Panc1 (cell line): ENCODE measurements around the gene STAT3. TPM values are rescaled to one million over a fixed set of nuclear protein-coding genes. Genes with fewer than 3 reads are reported as not detected.

Experiments
- ATAC-seq: fragments of 200-7000 bp; cut with Tn5 transposase; 2 replicates; pipeline ENCODE4 v1.9.1; 2020; ENCODE audit warnings: mild to moderate bottlenecking, moderate library complexity
- BruUV-seq: library from RNA; stranded (reverse); fragments of 400-500 nt; replicated peaks from 2 replicates; lab custom pipeline; 2021; lab: Mats Ljungman, UMichigan
- CTCF ChIA-PET: fragments of 300-600 bp; sonication (Branson Sonifier 250); formaldehyde crosslinking; loops from one replicate; lab custom pipeline; 2022; ENCODE audit warnings: antibody characterized with exemption; lab: Charles Lee
- POLR2A ChIA-PET: fragments of 300-600 bp; sonication (Branson Sonifier 250); formaldehyde crosslinking; loops from one replicate; lab custom pipeline; 2022; ENCODE audit warnings: antibody characterized with exemption; lab: Charles Lee
- DNase-seq: peaks from one replicate; pipeline ENCODE4 v3.0.0-alpha.2; 2010; ENCODE audit warnings: low read depth, low spot score
- H3K27ac ChIP-seq: 2 replicates; pipeline ENCODE4 v1.5.1; 2011; ENCODE audit warnings: mild to moderate bottlenecking, low read length, inconsistent platforms
- H3K27me3 ChIP-seq: fragments of 200-500 bp; sonication (Bioruptor generic); 2 replicates; pipeline ENCODE4 v1.6.0; 2014; ENCODE audit warnings: low read length, inconsistent platforms; ENCODE audit not compliant: control insufficient read depth, insufficient read depth
- H3K36me3 ChIP-seq: fragments of 200-500 bp; sonication (Bioruptor generic); 2 replicates; pipeline ENCODE4 v1.5.1; 2014; ENCODE audit warnings: inconsistent platforms, mild to moderate bottlenecking, low read length, moderate library complexity; ENCODE audit not compliant: control insufficient read depth, insufficient read depth
- H3K4me1 ChIP-seq: 2 replicates; pipeline ENCODE4 v1.5.1; 2011; ENCODE audit warnings: inconsistent platforms, mild to moderate bottlenecking, low read length, moderate library complexity; ENCODE audit not compliant: control insufficient read depth, insufficient read depth
- H3K4me3 ChIP-seq, 2 experiments: 2 replicates each; pipeline ENCODE4 v1.5.1; 2011 to 2012; ENCODE audit warnings: low read depth in 2 of 2, low read length in 2 of 2, mild to moderate bottlenecking in 2 of 2, inconsistent platforms in 1 of 2, moderate library complexity in 1 of 2
- H3K9me3 ChIP-seq: fragments of 200-500 bp; sonication (Bioruptor generic); 2 replicates; pipeline ENCODE4 v1.5.1; 2014; ENCODE audit warnings: low read depth, mild to moderate bottlenecking, inconsistent platforms, low read length, moderate library complexity; ENCODE audit not compliant: control insufficient read depth, insufficient read depth
- CTCF ChIP-seq: fragments of 450-650 bp; IDR thresholded peaks from 2 replicates; pipeline ENCODE4 v1.5.1; 2017; ENCODE audit warnings: mild to moderate bottlenecking
- POLR2AphosphoS5 ChIP-seq: IDR thresholded peaks from 2 replicates; pipeline ENCODE4 v1.6.1; 2012; ENCODE audit warnings: mild to moderate bottlenecking, low read depth, low read length, moderate library complexity
- REST ChIP-seq, 2 experiments: IDR thresholded peaks; 2 replicates each; pipeline ENCODE4 v1.6.1; 2011 to 2012; ENCODE audit warnings: low read depth in 2 of 2, control low read depth in 1 of 2, low read length in 1 of 2, mild to moderate bottlenecking in 1 of 2, moderate library complexity in 1 of 2; ENCODE audit not compliant: insufficient read depth in 1 of 2
- SIN3A ChIP-seq: IDR thresholded peaks from 2 replicates; pipeline ENCODE4 v1.6.1; 2012; ENCODE audit warnings: low read depth, mild to moderate bottlenecking, low read length, moderate library complexity, borderline replicate concordance; ENCODE audit not compliant: insufficient read depth
- TCF7L2 ChIP-seq: IDR thresholded peaks from 2 replicates; pipeline ENCODE4 v1.6.1; 2011; ENCODE audit warnings: mild to moderate bottlenecking, low read depth, low read length, inconsistent platforms
- in situ Hi-C: cut with HindIII; loops from 2 replicates; pipeline ENCODE4 v1.10.0; 2016; ENCODE audit warnings: low sequenced_read_pairs, low pct_unique_long_range_greater_than_20kb
- intact Hi-C: fragments of 100-400 bp; cut with micrococcal nuclease; formaldehyde crosslinking; loops from one replicate; pipeline ENCODE4 v1.10.0; 2022; ENCODE audit not compliant: unreplicated experiment
- total RNA-seq: library from RNA; stranded (reverse); gene quantifications from one replicate; pipeline ENCODE4 v1.2.1, GENCODE V29; 2021; ENCODE audit not compliant: unreplicated experiment

Gene STAT3
- total RNA-seq, 1 experiment from 2014 or later: 287 TPM

- no peak overlapping the region; the same call in none of the 2 replicates for H3K27ac ChIP-seq
- intact Hi-C loops: no loop called here
- POLR2A ChIA-PET: interaction anchor here (0.6 kb wide), 1 partner anchor 33 kb away, joined by 5 read pairs; no protein-coding TSS in a partner anchor
These were observed 25.0 kb downstream of the STAT3 start for GRCh38 chr17:42363231-42363630.

GRCh38 chr17:42362245-42362961 is 25.8 kb downstream of the STAT3 start:
- Histone ChIP-seq H3K9me3 (no peaks in the 10 kb centered on the region), H3K27ac (peak overlapping the region; percentile 25), H3K36me3 (no peaks in the 10 kb centered on the region), H3K4me1 (peaks cover 51% of the 10 kb centered on the region), H3K4me3 (no peak overlapping the region), H3K27me3 (no peaks in the 10 kb centered on the region)
- no peak for TF ChIP-seq REST (IDR thresholded peaks at IDR 0.05; ENCODE audit: insufficient read depth in 1 of 2, low read depth in 2 of 2, low read length in 1 of 2)
- BruUV-seq: no TSS peak
- DNase-seq (no peak), ATAC-seq (peak; percentile 43; the same call in 1 of the 2 replicates)
- intact Hi-C loops (no loop called here), in situ Hi-C loops (no loop called here)
- POLR2A ChIA-PET: no interaction called here
- CTCF ChIA-PET: no interaction called here

More at GRCh38 chr17:42363231-42363630, 25.0 kb downstream of the STAT3 start:
- Histone ChIP-seq H3K4me3 (no peak overlapping the region), H3K27me3 (no peaks in the 10 kb centered on the region), H3K9me3 (no peaks in the 10 kb centered on the region), H3K4me1 (peaks cover 58% of the 10 kb centered on the region), H3K36me3 (no peaks in the 10 kb centered on the region)
- TF ChIP-seq CTCF (no peak), SIN3A (no peak), POLR2AphosphoS5 (no peak), REST (IDR thresholded peaks at IDR 0.05; ENCODE audit: insufficient read depth in 1 of 2, low read depth in 2 of 2, low read length in 1 of 2) (no peak), TCF7L2 (no peak)
- no peak for ATAC-seq
- DNase-seq: no peak
- BruUV-seq: no TSS peak
- in situ Hi-C loops: no loop called here
- CTCF ChIA-PET: no interaction called here
